GM10266 (cell line): ENCODE measurements around the gene TSTD1.
A peak's percentile ranks its signal among the peaks of the same experiment; 100 is the strongest.

Source experiments
- DNase-seq: peaks from one replicate; pipeline ENCODE4 v3.0.0; 2012; ENCODE audit errors: extremely low spot score
- CTCF ChIP-seq: IDR thresholded peaks from 2 replicates; pipeline ENCODE4 v1.5.1; 2012; ENCODE audit warnings: mild to moderate bottlenecking, low read depth; ENCODE audit not compliant: control insufficient read depth, insufficient read depth; ENCODE audit errors: missing control alignments

Gene TSTD1, protein sequence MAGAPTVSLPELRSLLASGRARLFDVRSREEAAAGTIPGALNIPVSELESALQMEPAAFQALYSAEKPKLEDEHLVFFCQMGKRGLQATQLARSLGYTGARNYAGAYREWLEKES

GRCh38 chr1:161038523-161039153 is at the start of gene TSTD1:
Gene TSTD1 (minus strand): TSS chr1:161038964. CDS start chr1:161038889, 75 bp downstream.
- no peak for TF ChIP-seq CTCF
- DNase-seq, result peak; percentile 89

GRCh38 chr1:161086457-161086856 is 47.7 kb upstream of the TSTD1 start:
- DNase-seq, result no peak

GRCh38 chr1:161085165-161085564 is 46.4 kb upstream of the TSTD1 start:
- no peak for TF ChIP-seq CTCF
- no peak for DNase-seq

More at GRCh38 chr1:161086457-161086856, 47.7 kb upstream of the TSTD1 start:
- TF ChIP-seq CTCF, result no peak

DNA sequence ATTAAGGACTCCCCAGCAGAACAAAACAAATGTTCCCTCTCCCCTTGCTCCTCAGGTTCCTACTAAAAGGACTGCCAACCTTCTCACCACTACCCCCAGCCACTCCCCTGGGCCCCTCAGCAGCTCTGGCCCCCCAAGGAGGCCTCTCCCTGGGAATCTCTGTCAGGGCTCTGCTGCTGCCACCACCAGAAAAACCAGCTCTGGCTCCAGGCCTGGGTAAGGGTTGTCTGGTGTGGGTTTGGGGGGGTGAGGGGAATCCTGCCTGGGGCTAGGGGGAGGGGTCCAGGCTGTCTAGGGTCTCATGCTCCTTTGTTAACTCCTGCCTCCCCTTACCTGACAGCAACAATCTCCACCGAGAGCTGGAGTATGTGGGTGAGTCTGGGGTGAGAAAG is 45.8 kb upstream of the TSTD1 start:
- no peak for DNase-seq

GRCh38 chr1:161083748-161084596 is 45.2 kb upstream of the TSTD1 start:
- no peak for TF ChIP-seq CTCF

More for the DNA sequence above, 45.8 kb upstream of the TSTD1 start:
- TF ChIP-seq CTCF, result no peak

DNA sequence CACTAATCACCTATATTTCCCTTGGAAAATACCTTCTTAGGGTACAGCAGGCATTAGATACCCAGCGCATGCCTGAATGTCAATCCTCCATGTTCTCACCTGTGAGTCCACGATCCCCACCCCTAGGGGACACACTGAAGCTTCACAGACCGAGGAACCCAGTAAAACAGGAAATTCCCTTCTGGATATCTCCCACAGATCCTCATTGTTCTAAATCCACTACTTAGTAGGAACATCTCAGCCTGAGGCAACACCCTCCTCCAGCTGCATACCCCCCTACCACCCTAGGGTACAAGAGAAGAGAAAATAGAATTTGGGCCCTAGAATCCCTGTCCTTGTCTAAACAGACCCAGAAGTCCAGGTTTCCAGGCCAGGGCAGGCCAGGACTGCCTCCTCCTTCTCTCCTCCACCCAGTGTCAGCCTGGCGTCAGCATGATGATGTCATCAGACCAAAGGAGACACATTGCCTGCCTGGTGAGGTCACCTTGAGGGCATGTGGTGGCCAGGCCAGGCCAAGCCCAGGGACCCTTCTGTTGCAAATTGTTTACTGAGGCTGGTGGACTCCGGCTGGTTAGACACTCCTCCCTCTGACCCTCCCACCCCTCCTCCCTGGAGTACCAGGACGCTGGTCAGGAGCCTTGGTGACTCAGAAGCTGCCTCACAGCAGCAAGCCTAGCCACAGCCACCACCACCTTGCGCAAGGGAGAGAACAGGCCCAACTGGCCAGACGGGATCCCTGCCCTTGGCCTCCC is 44.4 kb upstream of the TSTD1 start:
- TF ChIP-seq CTCF, result no peak
- no peak for DNase-seq

More at GRCh38 chr1:161083748-161084596, 45.2 kb upstream of the TSTD1 start:
- DNase-seq, result no peak
